ENCODE measurements around the gene IRAK1BP1.

Gene IRAK1BP1

DNA sequence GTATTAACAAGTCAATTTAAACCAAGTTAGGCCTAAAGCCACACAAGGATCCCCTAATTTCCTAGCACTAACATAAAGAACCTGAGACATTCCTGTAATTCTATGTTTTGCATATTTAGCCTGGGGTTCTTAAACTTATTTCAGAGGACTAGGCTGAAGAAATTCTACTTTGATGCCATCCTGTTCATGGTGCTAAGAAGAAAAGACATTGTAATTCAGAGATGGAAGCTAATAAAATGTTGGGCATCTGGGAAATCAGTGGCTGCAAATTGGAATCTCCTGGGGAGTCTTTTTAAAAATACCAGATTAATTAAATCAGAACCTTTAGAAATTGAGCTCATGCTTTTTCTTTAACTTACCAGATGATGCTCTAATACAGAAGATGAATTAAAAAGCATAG lies 26.2 kb upstream of the IRAK1BP1 start:
- no peaks in the 10 kb centered on the region for H3K79me1 ChIP-seq (ENCODE audit: low read depth, low read length)
- H3K9me3 ChIP-seq (replicated peaks in 1 of 2; ENCODE audit: control insufficient read depth in 2 of 2, insufficient read depth in 1 of 2, low read depth in 1 of 2, low read length in 2 of 2): no peaks in the 10 kb centered on the region
- H3K4me2 ChIP-seq (ENCODE audit: insufficient read depth, low read length, poor library complexity, severe bottlenecking): no peak overlapping the region
- H3K4me3 ChIP-seq (ENCODE audit: low read length in 2 of 2): no peak overlapping the region
- no peak for DNase-seq (ENCODE audit: low spot score)
- H2AK5ac ChIP-seq (ENCODE audit: low read depth, low read length): no peak overlapping the region
- H3K4me1 ChIP-seq (ENCODE audit: control insufficient read depth in 2 of 2, insufficient read depth in 1 of 2, low read depth in 1 of 2, low read length in 2 of 2): peaks cover 0 to 3% of the 10 kb centered on the region in 2 donors
- no peak overlapping the region for H2AFZ ChIP-seq (ENCODE audit: low read length)
- no peak overlapping the region for H3K4ac ChIP-seq (ENCODE audit: low read length)
- H3K27ac ChIP-seq (replicated peaks; ENCODE audit: low read length): no peak overlapping the region
- no peak overlapping the region for H2BK5ac ChIP-seq (ENCODE audit: low read length)
- H3K14ac ChIP-seq (ENCODE audit: low read length): no peak overlapping the region
- H3K18ac ChIP-seq (ENCODE audit: low read length): no peak overlapping the region
- H4K91ac ChIP-seq (ENCODE audit: low read depth, low read length, poor library complexity): no peak overlapping the region
- no peaks in the 10 kb centered on the region for H3K36me3 ChIP-seq (replicated peaks in 1 of 2; ENCODE audit: control insufficient read depth in 2 of 2, insufficient read depth in 2 of 2, low read length in 2 of 2)
- H4K8ac ChIP-seq (ENCODE audit: low read depth, low read length): no peak overlapping the region
- H2BK12ac ChIP-seq (ENCODE audit: low read length): no peak overlapping the region
- H3K27me3 ChIP-seq (ENCODE audit: control insufficient read depth in 3 of 3, insufficient read depth in 3 of 3, low read depth in 1 of 3, low read length in 3 of 3): no peaks in the 10 kb centered on the region
- no peak overlapping the region for H3K23ac ChIP-seq (ENCODE audit: low read depth, low read length, poor library complexity)
- no peak overlapping the region for H2BK120ac ChIP-seq (ENCODE audit: low read depth, low read length)
- no peak overlapping the region for H2BK15ac ChIP-seq (ENCODE audit: low read length)
- no peak overlapping the region for H3K9ac ChIP-seq (ENCODE audit: low read depth, low read length, poor library complexity)

DNA sequence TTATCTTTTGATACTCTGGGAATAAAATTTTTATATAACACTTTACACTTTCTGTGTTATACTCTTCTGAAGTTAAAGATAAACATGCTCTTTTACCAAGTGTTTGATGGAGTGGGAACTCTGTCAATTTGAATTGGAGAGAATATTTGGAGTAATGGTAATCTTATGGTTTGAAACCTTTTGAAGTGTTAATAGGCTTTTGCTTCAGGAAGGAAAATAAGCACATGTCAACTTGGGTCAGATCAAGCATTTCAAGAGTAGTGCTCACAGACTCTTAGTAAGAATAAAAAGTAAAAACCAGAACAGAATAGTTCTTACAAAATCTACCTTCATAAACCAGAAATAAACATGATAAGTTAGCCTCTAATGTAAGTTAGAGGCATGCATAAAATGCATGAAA lies 24.4 kb upstream of the IRAK1BP1 start:
- Histone ChIP-seq H3K27me3 (ENCODE audit: control insufficient read depth in 3 of 3, insufficient read depth in 3 of 3, low read depth in 1 of 3, low read length in 3 of 3) (no peaks in the 10 kb centered on the region), H3K4me1 (ENCODE audit: control insufficient read depth in 2 of 2, insufficient read depth in 1 of 2, low read depth in 1 of 2, low read length in 2 of 2) (no peaks in the 10 kb centered on the region), H3K14ac (ENCODE audit: low read length) (no peak overlapping the region), H3K36me3 (replicated peaks in 1 of 2; ENCODE audit: control insufficient read depth in 2 of 2, insufficient read depth in 2 of 2, low read length in 2 of 2) (no peaks in the 10 kb centered on the region), H3K23ac (ENCODE audit: low read depth, low read length, poor library complexity) (no peak overlapping the region), H2BK120ac (ENCODE audit: low read depth, low read length) (no peak overlapping the region), H2BK12ac (ENCODE audit: low read length) (no peak overlapping the region), H3K4me2 (ENCODE audit: insufficient read depth, low read length, poor library complexity, severe bottlenecking) (no peak overlapping the region), H3K9me3 (replicated peaks in 1 of 2; ENCODE audit: control insufficient read depth in 2 of 2, insufficient read depth in 1 of 2, low read depth in 1 of 2, low read length in 2 of 2) (no peaks in the 10 kb centered on the region), H3K9ac (ENCODE audit: low read depth, low read length, poor library complexity) (no peak overlapping the region), H3K18ac (ENCODE audit: low read length) (no peak overlapping the region), H2AK5ac (ENCODE audit: low read depth, low read length) (no peak overlapping the region), H3K27ac (replicated peaks; ENCODE audit: low read length) (no peak overlapping the region), H3K79me1 (ENCODE audit: low read depth, low read length) (no peaks in the 10 kb centered on the region), H4K8ac (ENCODE audit: low read depth, low read length) (no peak overlapping the region), H2AFZ (ENCODE audit: low read length) (no peak overlapping the region), H2BK5ac (ENCODE audit: low read length) (no peak overlapping the region), H4K91ac (ENCODE audit: low read depth, low read length, poor library complexity) (no peak overlapping the region), H2BK15ac (ENCODE audit: low read length) (no peak overlapping the region), H3K4me3 (ENCODE audit: low read length in 2 of 2) (no peak overlapping the region), H3K4ac (ENCODE audit: low read length) (no peak overlapping the region)
- no peak for DNase-seq (ENCODE audit: low spot score)

DNA sequence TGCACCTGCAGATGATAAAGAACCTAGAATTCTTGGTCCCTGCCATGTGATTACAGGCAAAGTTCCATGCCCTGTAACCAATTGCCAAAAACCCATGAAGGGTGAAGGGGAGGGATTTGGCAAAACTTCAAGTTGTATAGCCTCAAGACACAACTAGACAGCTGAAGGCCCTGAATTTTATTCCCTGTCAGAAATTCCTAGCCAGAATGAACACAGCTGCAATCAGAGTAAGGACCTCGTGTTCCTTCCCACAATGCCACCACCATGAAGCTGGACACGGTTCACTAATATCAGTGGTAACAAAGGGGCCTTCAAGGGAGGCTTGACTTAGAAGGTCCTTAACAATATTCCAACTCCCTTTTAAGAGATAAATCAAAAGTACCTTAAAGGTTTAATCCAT lies 22.5 kb upstream of the IRAK1BP1 start:
- no peak overlapping the region for H2BK12ac ChIP-seq (ENCODE audit: low read length)
- no peak overlapping the region for H2BK5ac ChIP-seq (ENCODE audit: low read length)
- no peak overlapping the region for H2BK120ac ChIP-seq (ENCODE audit: low read depth, low read length)
- H4K91ac ChIP-seq (ENCODE audit: low read depth, low read length, poor library complexity): no peak overlapping the region
- H3K27ac ChIP-seq (replicated peaks; ENCODE audit: low read length): no peak overlapping the region
- H3K9ac ChIP-seq (ENCODE audit: low read depth, low read length, poor library complexity): no peak overlapping the region
- H3K4ac ChIP-seq (ENCODE audit: low read length): no peak overlapping the region
- H3K4me1 ChIP-seq (ENCODE audit: control insufficient read depth in 2 of 2, insufficient read depth in 1 of 2, low read depth in 1 of 2, low read length in 2 of 2): no peaks in the 10 kb centered on the region
- H3K4me2 ChIP-seq (ENCODE audit: insufficient read depth, low read length, poor library complexity, severe bottlenecking): no peak overlapping the region
- H3K4me3 ChIP-seq (ENCODE audit: low read length in 2 of 2): no peak overlapping the region
- no peak for DNase-seq (ENCODE audit: low spot score)
- H3K27me3 ChIP-seq (ENCODE audit: control insufficient read depth in 3 of 3, insufficient read depth in 3 of 3, low read depth in 1 of 3, low read length in 3 of 3): no peaks in the 10 kb centered on the region
- H3K36me3 ChIP-seq (replicated peaks in 1 of 2; ENCODE audit: control insufficient read depth in 2 of 2, insufficient read depth in 2 of 2, low read length in 2 of 2): no peaks in the 10 kb centered on the region
- H3K18ac ChIP-seq (ENCODE audit: low read length): no peak overlapping the region
- H3K14ac ChIP-seq (ENCODE audit: low read length): no peak overlapping the region
- no peaks in the 10 kb centered on the region for H3K79me1 ChIP-seq (ENCODE audit: low read depth, low read length)
- no peak overlapping the region for H2BK15ac ChIP-seq (ENCODE audit: low read length)
- no peak overlapping the region for H4K8ac ChIP-seq (ENCODE audit: low read depth, low read length)
- no CpG with 5 or more reads among the region's 2 CpGs for WGBS, 2 donors (ENCODE audit: extremely low coverage in 2 of 2, insufficient read length in 2 of 2, insufficient replicate concordance in 1 of 2)
- H2AK5ac ChIP-seq (ENCODE audit: low read depth, low read length): no peak overlapping the region
- H2AFZ ChIP-seq (ENCODE audit: low read length): no peak overlapping the region
- H3K9me3 ChIP-seq (replicated peaks in 1 of 2; ENCODE audit: control insufficient read depth in 2 of 2, insufficient read depth in 1 of 2, low read depth in 1 of 2, low read length in 2 of 2): no peaks in the 10 kb centered on the region
- H3K23ac ChIP-seq (ENCODE audit: low read depth, low read length, poor library complexity): no peak overlapping the region

DNA sequence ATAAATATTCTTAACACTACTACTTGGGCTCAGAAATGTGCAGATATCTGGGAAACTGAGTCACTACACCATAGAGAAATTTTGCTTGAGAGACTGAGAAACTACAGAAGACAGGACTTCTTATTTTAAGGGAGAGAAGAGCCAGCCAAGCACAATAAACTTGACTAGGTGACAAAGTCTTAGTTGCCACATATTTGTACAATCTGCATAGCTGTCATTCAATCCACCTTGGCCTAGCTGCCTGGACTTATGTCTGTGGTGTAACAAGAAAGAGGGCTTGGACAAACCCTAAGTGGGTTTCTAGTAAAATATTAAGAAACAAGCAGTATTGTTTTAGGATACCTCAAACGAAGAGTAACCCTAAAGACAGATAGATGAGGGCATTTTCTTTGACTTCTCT lies 21.8 kb upstream of the IRAK1BP1 start:
- Histone ChIP-seq H3K23ac (ENCODE audit: low read depth, low read length, poor library complexity) (no peak overlapping the region), H2BK12ac (ENCODE audit: low read length) (no peak overlapping the region), H3K4me1 (ENCODE audit: control insufficient read depth in 2 of 2, insufficient read depth in 1 of 2, low read depth in 1 of 2, low read length in 2 of 2) (no peaks in the 10 kb centered on the region), H3K27ac (replicated peaks; ENCODE audit: low read length) (no peak overlapping the region), H3K27me3 (ENCODE audit: control insufficient read depth in 3 of 3, insufficient read depth in 3 of 3, low read depth in 1 of 3, low read length in 3 of 3) (no peaks in the 10 kb centered on the region), H2BK5ac (ENCODE audit: low read length) (no peak overlapping the region), H2BK15ac (ENCODE audit: low read length) (no peak overlapping the region), H3K9ac (ENCODE audit: low read depth, low read length, poor library complexity) (no peak overlapping the region), H2AK5ac (ENCODE audit: low read depth, low read length) (no peak overlapping the region), H3K36me3 (replicated peaks in 1 of 2; ENCODE audit: control insufficient read depth in 2 of 2, insufficient read depth in 2 of 2, low read length in 2 of 2) (peaks cover 0 to 6% of the 10 kb centered on the region in 2 donors), H3K14ac (ENCODE audit: low read length) (no peak overlapping the region), H3K4ac (ENCODE audit: low read length) (no peak overlapping the region), H3K4me3 (ENCODE audit: low read length in 2 of 2) (no peak overlapping the region), H2AFZ (ENCODE audit: low read length) (no peak overlapping the region), H4K8ac (ENCODE audit: low read depth, low read length) (no peak overlapping the region), H3K79me1 (ENCODE audit: low read depth, low read length) (no peaks in the 10 kb centered on the region), H3K18ac (ENCODE audit: low read length) (no peak overlapping the region), H2BK120ac (ENCODE audit: low read depth, low read length) (no peak overlapping the region), H3K9me3 (replicated peaks in 1 of 2; ENCODE audit: control insufficient read depth in 2 of 2, insufficient read depth in 1 of 2, low read depth in 1 of 2, low read length in 2 of 2) (no peaks in the 10 kb centered on the region), H3K4me2 (ENCODE audit: insufficient read depth, low read length, poor library complexity, severe bottlenecking) (no peak overlapping the region), H4K91ac (ENCODE audit: low read depth, low read length, poor library complexity) (no peak overlapping the region)
- no peak for DNase-seq (ENCODE audit: low spot score)
- no CpG with 5 or more reads among the region's 1 CpG for WGBS, 2 donors (ENCODE audit: extremely low coverage in 2 of 2, insufficient read length in 2 of 2, insufficient replicate concordance in 1 of 2)
